Measurements from ENCODE around the gene GALNT10. TPM values are rescaled to one million over a fixed set of nuclear protein-coding genes. Genes with fewer than 3 reads are reported as not detected.

The GALNT10 gene
- total and polyA plus RNA-seq, 2 experiments from 2014 or later, result 3.2 to 12.9 TPM

DNA sequence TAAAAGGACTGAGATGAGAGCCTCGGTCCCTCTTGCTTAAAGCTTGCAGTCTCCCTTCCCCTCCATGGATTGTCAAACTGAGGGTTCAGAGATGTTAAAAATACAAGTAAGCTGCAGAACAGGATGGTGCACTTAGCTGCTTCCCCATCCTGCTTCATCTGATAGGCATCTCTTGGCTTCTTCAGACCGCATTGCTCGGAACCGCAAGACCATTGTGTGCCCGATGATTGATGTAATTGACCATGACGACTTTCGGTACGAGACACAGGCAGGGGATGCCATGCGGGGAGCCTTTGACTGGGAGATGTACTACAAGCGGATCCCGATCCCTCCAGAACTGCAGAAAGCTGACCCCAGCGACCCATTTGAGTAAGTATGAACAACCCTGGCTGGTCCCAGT lies 189.7 kb downstream of the GALNT10 start:
- TF ChIP-seq, protein P1, sequence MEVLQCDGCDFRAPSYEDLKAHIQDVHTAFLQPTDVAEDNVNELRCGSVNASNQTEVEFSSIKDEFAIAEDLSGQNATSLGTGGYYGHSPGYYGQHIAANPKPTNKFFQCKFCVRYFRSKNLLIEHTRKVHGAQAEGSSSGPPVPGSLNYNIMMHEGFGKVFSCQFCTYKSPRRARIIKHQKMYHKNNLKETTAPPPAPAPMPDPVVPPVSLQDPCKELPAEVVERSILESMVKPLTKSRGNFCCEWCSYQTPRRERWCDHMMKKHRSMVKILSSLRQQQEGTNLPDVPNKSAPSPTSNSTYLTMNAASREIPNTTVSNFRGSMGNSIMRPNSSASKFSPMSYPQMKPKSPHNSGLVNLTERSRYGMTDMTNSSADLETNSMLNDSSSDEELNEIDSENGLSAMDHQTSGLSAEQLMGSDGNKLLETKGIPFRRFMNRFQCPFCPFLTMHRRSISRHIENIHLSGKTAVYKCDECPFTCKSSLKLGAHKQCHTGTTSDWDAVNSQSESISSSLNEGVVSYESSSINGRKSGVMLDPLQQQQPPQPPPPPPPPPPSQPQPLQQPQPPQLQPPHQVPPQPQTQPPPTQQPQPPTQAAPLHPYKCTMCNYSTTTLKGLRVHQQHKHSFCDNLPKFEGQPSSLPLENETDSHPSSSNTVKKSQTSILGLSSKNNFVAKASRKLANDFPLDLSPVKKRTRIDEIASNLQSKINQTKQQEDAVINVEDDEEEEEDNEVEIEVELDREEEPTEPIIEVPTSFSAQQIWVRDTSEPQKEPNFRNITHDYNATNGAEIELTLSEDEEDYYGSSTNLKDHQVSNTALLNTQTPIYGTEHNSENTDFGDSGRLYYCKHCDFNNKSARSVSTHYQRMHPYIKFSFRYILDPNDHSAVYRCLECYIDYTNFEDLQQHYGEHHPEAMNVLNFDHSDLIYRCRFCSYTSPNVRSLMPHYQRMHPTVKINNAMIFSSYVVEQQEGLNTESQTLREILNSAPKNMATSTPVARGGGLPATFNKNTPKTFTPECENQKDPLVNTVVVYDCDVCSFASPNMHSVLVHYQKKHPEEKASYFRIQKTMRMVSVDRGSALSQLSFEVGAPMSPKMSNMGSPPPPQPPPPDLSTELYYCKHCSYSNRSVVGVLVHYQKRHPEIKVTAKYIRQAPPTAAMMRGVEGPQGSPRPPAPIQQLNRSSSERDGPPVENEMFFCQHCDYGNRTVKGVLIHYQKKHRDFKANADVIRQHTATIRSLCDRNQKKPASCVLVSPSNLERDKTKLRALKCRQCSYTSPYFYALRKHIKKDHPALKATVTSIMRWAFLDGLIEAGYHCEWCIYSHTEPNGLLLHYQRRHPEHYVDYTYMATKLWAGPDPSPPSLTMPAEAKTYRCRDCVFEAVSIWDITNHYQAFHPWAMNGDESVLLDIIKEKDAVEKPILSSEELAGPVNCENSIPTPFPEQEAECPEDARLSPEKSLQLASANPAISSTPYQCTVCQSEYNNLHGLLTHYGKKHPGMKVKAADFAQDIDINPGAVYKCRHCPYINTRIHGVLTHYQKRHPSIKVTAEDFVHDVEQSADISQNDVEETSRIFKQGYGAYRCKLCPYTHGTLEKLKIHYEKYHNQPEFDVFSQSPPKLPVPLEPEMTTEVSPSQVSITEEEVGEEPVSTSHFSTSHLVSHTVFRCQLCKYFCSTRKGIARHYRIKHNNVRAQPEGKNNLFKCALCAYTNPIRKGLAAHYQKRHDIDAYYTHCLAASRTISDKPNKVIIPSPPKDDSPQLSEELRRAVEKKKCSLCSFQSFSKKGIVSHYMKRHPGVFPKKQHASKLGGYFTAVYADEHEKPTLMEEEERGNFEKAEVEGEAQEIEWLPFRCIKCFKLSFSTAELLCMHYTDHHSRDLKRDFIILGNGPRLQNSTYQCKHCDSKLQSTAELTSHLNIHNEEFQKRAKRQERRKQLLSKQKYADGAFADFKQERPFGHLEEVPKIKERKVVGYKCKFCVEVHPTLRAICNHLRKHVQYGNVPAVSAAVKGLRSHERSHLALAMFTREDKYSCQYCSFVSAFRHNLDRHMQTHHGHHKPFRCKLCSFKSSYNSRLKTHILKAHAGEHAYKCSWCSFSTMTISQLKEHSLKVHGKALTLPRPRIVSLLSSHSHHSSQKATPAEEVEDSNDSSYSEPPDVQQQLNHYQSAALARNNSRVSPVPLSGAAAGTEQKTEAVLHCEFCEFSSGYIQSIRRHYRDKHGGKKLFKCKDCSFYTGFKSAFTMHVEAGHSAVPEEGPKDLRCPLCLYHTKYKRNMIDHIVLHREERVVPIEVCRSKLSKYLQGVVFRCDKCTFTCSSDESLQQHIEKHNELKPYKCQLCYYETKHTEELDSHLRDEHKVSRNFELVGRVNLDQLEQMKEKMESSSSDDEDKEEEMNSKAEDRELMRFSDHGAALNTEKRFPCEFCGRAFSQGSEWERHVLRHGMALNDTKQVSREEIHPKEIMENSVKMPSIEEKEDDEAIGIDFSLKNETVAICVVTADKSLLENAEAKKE (CRISPR knock-in tag; IDR thresholded peaks at IDR 0.05), result no peak
- no peak for TF ChIP-seq JUNB (IDR thresholded peaks at IDR 0.05; ENCODE audit: unreplicated experiment)
- Histone ChIP-seq H3F3A (replicated peaks; ENCODE audit: low read depth) (no peaks in the 10 kb centered on the region), H2AFZ (no peak overlapping the region), H3K79me2 (replicated peaks; ENCODE audit: insufficient read depth) (no peaks in the 10 kb centered on the region), H3K4me2 (no peak overlapping the region), H3K27me3 (ENCODE audit: insufficient read depth) (no peaks in the 10 kb centered on the region), H3K27ac (ENCODE audit: low read depth) (no peak overlapping the region), H3K9me2 (ENCODE audit: insufficient read depth) (peaks cover 8% of the 10 kb centered on the region; the same call in 1 of the 2 replicates), H3K4me1 (ENCODE audit: insufficient read depth) (no peaks in the 10 kb centered on the region; the same call in 1 of the 2 replicates), H4K20me1 (replicated peaks; ENCODE audit: insufficient read depth) (no peaks in the 10 kb centered on the region), H3K36me3 (ENCODE audit: insufficient read depth) (no peaks in the 10 kb centered on the region), H3K4me3 (no peak overlapping the region)
- H3K27me3 Mint-ChIP-seq (ENCODE audit: insufficient read depth, low read depth, poor library complexity), result peaks cover 3% of the 10 kb centered on the region
- H3K4me1 Mint-ChIP-seq, result peaks cover 6% of the 10 kb centered on the region; the same call in 2 of the 3 replicates
- ATAC-seq (no peak), DNase-seq (ENCODE audit: low spot score) (no peak)
- no peak overlapping the region for H3K4me3 Mint-ChIP-seq
- peaks cover 18% of the 10 kb centered on the region for H3K36me3 Mint-ChIP-seq (ENCODE audit: low read depth)
- no peaks in the 10 kb centered on the region for H3K9me3 Mint-ChIP-seq
- no peak overlapping the region for H3K27ac Mint-ChIP-seq

DNA sequence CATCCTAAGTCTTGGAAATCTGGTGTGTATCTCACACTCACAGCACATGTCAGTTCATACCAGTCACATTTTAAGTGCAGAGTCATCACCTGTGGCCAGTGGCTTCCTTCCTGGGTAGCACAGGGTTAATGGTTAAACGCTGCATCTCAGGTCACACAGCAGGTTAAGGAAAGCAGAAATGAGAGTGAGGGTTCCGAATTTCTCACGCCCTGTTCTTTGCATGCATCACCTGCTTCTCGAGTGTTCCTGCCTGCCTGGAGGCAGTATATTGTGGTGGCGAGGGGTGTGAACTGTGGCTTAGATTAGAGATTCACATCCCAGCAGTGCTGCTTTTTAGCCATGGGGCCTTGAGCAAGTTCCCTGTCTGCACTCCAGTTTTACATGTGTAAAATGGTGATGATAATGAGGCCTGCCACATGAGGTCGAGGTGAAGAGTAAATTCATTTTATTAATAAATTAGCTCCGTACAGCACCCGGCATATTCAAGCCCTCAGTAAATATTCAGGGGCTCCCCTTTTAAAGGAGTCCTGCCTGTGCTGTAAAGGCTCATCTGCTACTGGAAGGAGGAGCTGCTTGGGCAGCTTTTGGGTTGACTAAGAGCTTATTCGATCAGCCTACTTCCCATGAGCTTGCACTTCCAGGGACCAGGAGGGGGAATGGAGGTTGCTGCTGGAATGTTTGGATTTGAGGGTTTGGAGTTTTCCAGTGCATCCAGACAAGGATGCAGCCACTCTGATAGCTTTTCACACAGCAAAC lies 194.1 kb downstream of the GALNT10 start:
- Mint-ChIP-seq H3K4me1 (peaks cover 11% of the 10 kb centered on the region; the same call in 2 of the 3 replicates), H3K4me3 (no peak overlapping the region), H3K27me3 (ENCODE audit: insufficient read depth, low read depth, poor library complexity) (peaks cover 7% of the 10 kb centered on the region), H3K9me3 (no peaks in the 10 kb centered on the region), H3K27ac (no peak overlapping the region), H3K36me3 (ENCODE audit: low read depth) (peaks cover 18% of the 10 kb centered on the region)
- Histone ChIP-seq H2AFZ (no peak overlapping the region), H3K36me3 (ENCODE audit: insufficient read depth) (no peaks in the 10 kb centered on the region), H3F3A (replicated peaks; ENCODE audit: low read depth) (no peaks in the 10 kb centered on the region), H3K27ac (ENCODE audit: low read depth) (no peak overlapping the region), H3K4me2 (no peak overlapping the region), H3K79me2 (replicated peaks; ENCODE audit: insufficient read depth) (no peaks in the 10 kb centered on the region), H3K4me3 (no peak overlapping the region), H3K4me1 (ENCODE audit: insufficient read depth) (no peaks in the 10 kb centered on the region; the same call in 1 of the 2 replicates), H3K27me3 (ENCODE audit: insufficient read depth) (no peaks in the 10 kb centered on the region), H4K20me1 (replicated peaks; ENCODE audit: insufficient read depth) (no peaks in the 10 kb centered on the region), H3K9me2 (ENCODE audit: insufficient read depth) (peaks cover 8% of the 10 kb centered on the region; the same call in 1 of the 2 replicates)
- DNase-seq (ENCODE audit: low spot score) (no peak), ATAC-seq (peak; percentile 32)
- TF ChIP-seq REST (IDR thresholded peaks at IDR 0.05; ENCODE audit: unreplicated experiment), result no peak
- TF ChIP-seq ZNF114 (CRISPR knock-in tag; IDR thresholded peaks at IDR 0.05), result no peak
- TF ChIP-seq ZNF331 (CRISPR knock-in tag; IDR thresholded peaks at IDR 0.05; ENCODE audit: low read depth), result no peak
- TF ChIP-seq POLR2AphosphoS5 (IDR thresholded peaks at IDR 0.05; ENCODE audit: low read depth), result no peak
- TF ChIP-seq EZH2 (IDR thresholded peaks at IDR 0.05; ENCODE audit: low read depth, unreplicated experiment), result no peak
- TF ChIP-seq JUNB (IDR thresholded peaks at IDR 0.05; ENCODE audit: unreplicated experiment), result no peak

Data from GM23338 (cell line).